HT-29 (cell line): Measurements from ENCODE around the gene SLC37A1. TPM values are rescaled to one million over a fixed set of nuclear protein-coding genes. Genes with fewer than 3 reads are reported as not detected.
"Not testable (repeated sequence)": the region's sequence is repeated elsewhere in the genome, so short reads cannot be mapped to it uniquely, and the experiment has no call there.

Experiments
- DNase-seq: peaks from one replicate; pipeline ENCODE4 v3.0.0-alpha.2; 2015; ENCODE audit warnings: low spot score
- total RNA-seq: library from RNA; depleted of rRNA; stranded (reverse); fragments of >200 nt; shearing (Covaris generic); gene quantifications from 2 replicates; pipeline ENCODE4 v1.2.3, GENCODE V29; 2014; rRNA removed

Gene SLC37A1
- 96.0 and 102 TPM in 2 replicates for total RNA-seq

- peak; percentile 44 for DNase-seq
Observed at GRCh38 chr21:42513151-42513984, at the start of gene SLC37A1. TSS of gene SLC37A1 (plus strand) at chr21:42513852. CDS start at chr21:42518455, 4,603 bp downstream.

- peak; percentile 60 for DNase-seq
Observed at GRCh38 chr21:42463861-42464515, 49.7 kb upstream of the SLC37A1 start.

GRCh38 chr21:42465008-42465802 lies 48.4 kb upstream of the SLC37A1 start:
- DNase-seq: peak; percentile 65

- no peak for DNase-seq
Observed at GRCh38 chr21:42465803-42466127, 47.9 kb upstream of the SLC37A1 start.

- no peak for DNase-seq
Observed at GRCh38 chr21:42466700-42467099, 47.0 kb upstream of the SLC37A1 start.

- DNase-seq: peak; percentile 83
Observed at GRCh38 chr21:42467140-42467983, 46.3 kb upstream of the SLC37A1 start.

- peak; percentile 84 for DNase-seq
Observed at GRCh38 chr21:42468491-42469131, 45.0 kb upstream of the SLC37A1 start.

GRCh38 chr21:42469272-42469671 lies 44.4 kb upstream of the SLC37A1 start:
- peak; percentile 64 for DNase-seq

GRCh38 chr21:42469726-42470125 lies 43.9 kb upstream of the SLC37A1 start:
- DNase-seq: not testable (repeated sequence)

GRCh38 chr21:42471206-42471605 lies 42.4 kb upstream of the SLC37A1 start:
- DNase-seq: no peak

GRCh38 chr21:42471716-42472330 lies 41.8 kb upstream of the SLC37A1 start:
- no peak for DNase-seq

GRCh38 chr21:42472521-42472920 lies 41.1 kb upstream of the SLC37A1 start:
- DNase-seq: no peak

- no peak for DNase-seq
Observed at GRCh38 chr21:42473498-42474042, 40.1 kb upstream of the SLC37A1 start.

GRCh38 chr21:42474043-42474831 lies 39.4 kb upstream of the SLC37A1 start:
- peak; percentile 93 for DNase-seq

- DNase-seq: no peak
Observed at GRCh38 chr21:42475036-42475435, 38.6 kb upstream of the SLC37A1 start.

- no peak for DNase-seq
Observed at GRCh38 chr21:42475526-42476387, 37.9 kb upstream of the SLC37A1 start.

- DNase-seq: no peak
Observed at GRCh38 chr21:42476388-42477331, 37.0 kb upstream of the SLC37A1 start.
